ENCODE data around the gene DPP10. TPM values are rescaled to one million over a fixed set of nuclear protein-coding genes. Genes with fewer than 3 reads are reported as not detected.

The DPP10 gene
- total RNA-seq, 4 donors from 2014 or later: 1.9 to 8.3 (median 2.9) TPM

DNA sequence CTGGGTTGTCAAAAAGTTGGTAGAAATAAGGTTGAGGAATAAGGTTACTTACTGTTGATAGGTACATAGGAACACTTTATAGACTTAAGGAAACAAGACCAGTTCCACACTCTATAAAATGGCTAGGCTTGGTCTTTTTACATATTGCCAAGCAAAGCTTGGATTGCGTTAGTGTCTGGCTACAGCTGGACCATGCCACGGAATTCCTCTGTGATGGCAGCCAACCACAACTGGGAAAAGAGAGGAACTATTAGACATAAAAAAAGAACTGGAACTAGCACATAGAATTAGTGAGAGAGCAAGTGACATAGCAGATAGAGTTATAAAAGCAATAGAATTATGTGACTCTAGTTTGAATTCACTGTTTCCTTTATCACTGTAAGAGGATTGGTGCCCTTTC, 17.7 kb upstream of the DPP10 start:
- no peaks in the 10 kb centered on the region for H3K36me3 ChIP-seq
- no peak overlapping the region for H3K4me3 ChIP-seq
- H3K9me3 ChIP-seq: no peaks in the 10 kb centered on the region
- no peak overlapping the region for H3K27ac ChIP-seq
- no peak for DNase-seq
- no peak for TF ChIP-seq POLR2A (IDR thresholded peaks at IDR 0.05)
- TF ChIP-seq, protein P1, sequence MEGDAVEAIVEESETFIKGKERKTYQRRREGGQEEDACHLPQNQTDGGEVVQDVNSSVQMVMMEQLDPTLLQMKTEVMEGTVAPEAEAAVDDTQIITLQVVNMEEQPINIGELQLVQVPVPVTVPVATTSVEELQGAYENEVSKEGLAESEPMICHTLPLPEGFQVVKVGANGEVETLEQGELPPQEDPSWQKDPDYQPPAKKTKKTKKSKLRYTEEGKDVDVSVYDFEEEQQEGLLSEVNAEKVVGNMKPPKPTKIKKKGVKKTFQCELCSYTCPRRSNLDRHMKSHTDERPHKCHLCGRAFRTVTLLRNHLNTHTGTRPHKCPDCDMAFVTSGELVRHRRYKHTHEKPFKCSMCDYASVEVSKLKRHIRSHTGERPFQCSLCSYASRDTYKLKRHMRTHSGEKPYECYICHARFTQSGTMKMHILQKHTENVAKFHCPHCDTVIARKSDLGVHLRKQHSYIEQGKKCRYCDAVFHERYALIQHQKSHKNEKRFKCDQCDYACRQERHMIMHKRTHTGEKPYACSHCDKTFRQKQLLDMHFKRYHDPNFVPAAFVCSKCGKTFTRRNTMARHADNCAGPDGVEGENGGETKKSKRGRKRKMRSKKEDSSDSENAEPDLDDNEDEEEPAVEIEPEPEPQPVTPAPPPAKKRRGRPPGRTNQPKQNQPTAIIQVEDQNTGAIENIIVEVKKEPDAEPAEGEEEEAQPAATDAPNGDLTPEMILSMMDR (IDR thresholded peaks at IDR 0.05): no peak
- no peaks in the 10 kb centered on the region for H3K27me3 ChIP-seq
- H3K4me1 ChIP-seq: no peaks in the 10 kb centered on the region

DNA sequence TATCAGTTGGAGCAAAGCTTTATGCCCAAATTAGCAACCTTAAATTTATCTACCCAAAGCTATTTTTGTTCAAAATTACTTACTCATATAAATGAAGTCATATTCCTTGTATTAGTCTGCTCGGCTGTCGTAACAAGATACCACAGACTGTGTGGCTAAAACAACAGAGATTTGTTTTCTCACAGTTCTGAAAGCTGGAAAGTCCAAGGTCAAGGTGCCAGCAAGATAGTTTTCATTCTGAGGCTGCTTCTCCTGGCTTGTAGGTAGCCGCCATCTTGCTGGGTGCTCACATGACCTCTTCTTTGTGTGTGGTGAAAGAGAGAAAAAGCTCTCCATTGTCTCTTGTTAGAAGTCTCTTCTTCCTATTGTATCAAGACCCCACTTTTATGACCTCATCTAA, 15.7 kb upstream of the DPP10 start:
- no peak for TF ChIP-seq POLR2A (IDR thresholded peaks at IDR 0.05)
- H3K4me1 ChIP-seq: no peaks in the 10 kb centered on the region
- no peak overlapping the region for H3K4me3 ChIP-seq
- no peaks in the 10 kb centered on the region for H3K27me3 ChIP-seq
- H3K9me3 ChIP-seq: no peaks in the 10 kb centered on the region
- no peaks in the 10 kb centered on the region for H3K36me3 ChIP-seq
- no peak for DNase-seq
- no peak overlapping the region for H3K27ac ChIP-seq

DNA sequence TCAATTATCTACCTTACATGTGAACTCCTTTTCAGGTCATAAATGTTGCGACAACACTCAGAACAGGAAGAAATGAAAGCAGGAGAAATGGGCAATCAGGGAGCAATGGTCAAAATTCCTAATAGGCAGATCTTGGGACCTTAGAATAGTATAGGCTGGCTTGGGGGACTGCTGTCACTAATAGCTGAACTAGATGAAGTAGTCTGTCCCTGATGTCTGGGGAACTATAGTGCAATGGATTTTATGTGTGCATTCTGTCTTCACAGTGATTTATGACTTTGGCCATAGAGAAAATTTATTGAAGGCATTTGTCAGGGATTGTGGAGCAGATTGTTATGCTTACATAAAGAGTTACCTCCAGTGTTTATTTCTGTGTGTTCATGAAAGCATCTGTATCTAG, 6.1 kb upstream of the DPP10 start:
- H3K4me1 ChIP-seq: no peaks in the 10 kb centered on the region
- no peaks in the 10 kb centered on the region for H3K27me3 ChIP-seq
- no peaks in the 10 kb centered on the region for H3K36me3 ChIP-seq
- H3K4me3 ChIP-seq: no peak overlapping the region
- TF ChIP-seq, protein P1 (IDR thresholded peaks at IDR 0.05): no peak
- TF ChIP-seq POLR2A (IDR thresholded peaks at IDR 0.05): no peak
- DNase-seq: no peak
- H3K9me3 ChIP-seq: no peaks in the 10 kb centered on the region
- no peak overlapping the region for H3K27ac ChIP-seq

DNA sequence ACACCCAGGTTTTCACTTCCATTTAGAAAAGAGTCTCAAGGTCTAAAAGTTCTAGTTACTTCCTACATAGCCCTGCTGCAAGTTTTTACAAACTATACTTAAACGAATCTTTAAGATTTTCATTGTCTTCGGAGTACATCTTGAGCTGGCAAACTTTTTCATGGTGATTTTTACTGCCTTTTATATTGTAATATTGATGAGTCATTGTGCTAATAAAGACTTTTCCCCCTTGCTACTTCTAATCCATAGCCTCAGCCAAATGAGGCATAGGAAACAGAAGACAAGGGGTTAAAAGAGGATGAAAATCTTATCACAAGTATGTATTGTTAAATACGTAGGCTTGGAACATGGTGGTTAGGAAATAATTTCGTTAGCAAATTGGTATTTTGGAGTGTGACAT, 4.1 kb downstream of the DPP10 start:
- no peaks in the 10 kb centered on the region for H3K27me3 ChIP-seq
- TF ChIP-seq, protein P1 (IDR thresholded peaks at IDR 0.05): no peak
- no peak overlapping the region for H3K27ac ChIP-seq
- no peak for DNase-seq
- H3K4me1 ChIP-seq: no peaks in the 10 kb centered on the region
- H3K9me3 ChIP-seq: no peaks in the 10 kb centered on the region
- H3K36me3 ChIP-seq: no peaks in the 10 kb centered on the region
- no peak overlapping the region for H3K4me3 ChIP-seq

DNA sequence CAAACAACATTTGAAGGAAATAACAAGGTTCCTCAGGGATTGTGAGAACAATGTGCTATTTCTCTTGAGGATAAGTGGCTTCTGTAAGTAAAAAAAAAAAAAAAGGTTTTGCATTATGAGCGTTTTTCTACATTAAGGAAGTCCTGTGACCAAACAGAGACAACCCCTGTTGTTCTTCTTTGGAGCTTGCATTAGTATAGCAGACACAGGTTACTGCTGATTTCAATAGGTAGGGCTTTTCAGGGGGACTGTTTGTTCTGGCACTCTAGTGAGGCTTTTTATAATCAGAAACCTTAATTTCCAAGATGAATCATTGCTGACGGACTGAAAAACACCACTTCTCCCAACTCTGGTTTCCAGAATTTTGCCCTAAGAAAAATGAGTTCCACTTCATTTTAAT, 8.2 kb downstream of the DPP10 start:
- DNase-seq: no peak
- H3K36me3 ChIP-seq: no peaks in the 10 kb centered on the region
- H3K27ac ChIP-seq: no peak overlapping the region
- no peaks in the 10 kb centered on the region for H3K9me3 ChIP-seq
- H3K27me3 ChIP-seq: no peaks in the 10 kb centered on the region
- H3K4me3 ChIP-seq: no peak overlapping the region
- no peaks in the 10 kb centered on the region for H3K4me1 ChIP-seq
- TF ChIP-seq POLR2A (IDR thresholded peaks at IDR 0.05): no peak

DNA sequence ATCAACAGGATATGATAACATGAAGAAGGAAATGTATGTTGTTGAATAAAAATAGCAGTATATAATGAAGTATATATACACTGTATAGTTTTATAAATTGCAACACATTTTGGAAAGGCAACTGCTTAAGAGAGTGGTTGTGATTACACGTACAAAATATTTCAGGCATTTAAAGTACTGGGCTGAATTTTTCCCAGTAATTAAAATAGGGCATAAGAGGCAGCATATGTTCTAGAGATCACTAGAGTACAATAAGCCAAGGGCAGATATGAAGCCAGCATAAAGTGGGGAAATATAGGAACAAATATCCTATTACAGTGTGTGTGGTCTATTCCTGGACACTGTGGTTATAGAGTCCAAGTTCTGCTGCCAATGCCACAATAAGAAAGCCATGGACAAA, 14.1 kb downstream of the DPP10 start:
- Histone ChIP-seq H3K4me3 (no peak overlapping the region), H3K36me3 (no peaks in the 10 kb centered on the region)
- TF ChIP-seq POLR2A (IDR thresholded peaks at IDR 0.05): no peak
- TF ChIP-seq, protein P1 (IDR thresholded peaks at IDR 0.05): no peak

DNA sequence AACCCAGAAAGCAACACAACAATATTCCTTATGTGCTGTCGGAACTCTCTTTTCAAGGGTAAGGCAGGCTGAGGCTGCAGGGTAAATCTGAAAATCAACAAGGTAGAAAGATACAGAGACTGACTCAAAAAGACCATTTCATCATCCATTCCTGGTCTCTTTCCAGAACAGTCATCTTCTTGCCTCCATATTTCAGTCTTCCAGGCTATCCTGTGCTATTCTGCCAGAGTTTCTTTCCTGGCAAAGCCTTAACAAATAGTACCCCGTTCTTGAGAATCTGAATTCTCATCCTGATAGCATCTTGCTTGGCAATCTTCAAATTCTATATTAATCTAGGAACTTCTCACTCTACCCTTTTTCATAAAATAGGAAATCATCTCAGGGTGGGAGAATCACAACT, 15.5 kb downstream of the DPP10 start:
- Histone ChIP-seq H3K27ac (no peak overlapping the region), H3K4me3 (no peak overlapping the region), H3K36me3 (no peaks in the 10 kb centered on the region), H3K4me1 (no peaks in the 10 kb centered on the region), H3K27me3 (no peaks in the 10 kb centered on the region), H3K9me3 (no peaks in the 10 kb centered on the region)
- TF ChIP-seq, protein P1 (IDR thresholded peaks at IDR 0.05): no peak
- no peak for TF ChIP-seq POLR2A (IDR thresholded peaks at IDR 0.05)
- no peak for DNase-seq

More for the DNA sequence above, 14.1 kb downstream of the DPP10 start:
- Histone ChIP-seq H3K27ac (no peak overlapping the region), H3K4me1 (no peaks in the 10 kb centered on the region), H3K9me3 (no peaks in the 10 kb centered on the region), H3K27me3 (no peaks in the 10 kb centered on the region)
- DNase-seq: no peak
